Mesenchymal stem cell (in vitro differentiated cells and primary cell): ENCODE data around the gene PRRC1.

ENCODE experiments used
- DNase-seq: peaks from one replicate; pipeline ENCODE4 v3.0.0-alpha.2; 2013
- H2AFZ ChIP-seq: one replicate; pipeline ENCODE4 v1.6.1; 2013; ENCODE audit warnings: low read depth, mild to moderate bottlenecking, control low read depth, inconsistent platforms, low read length, moderate library complexity
- H2AK5ac ChIP-seq: 2 replicates; pipeline ENCODE4 v1.6.1; 2013; ENCODE audit warnings: low read length, moderate library complexity, mild to moderate bottlenecking, inconsistent platforms; ENCODE audit not compliant: severe bottlenecking
- H2BK120ac ChIP-seq: one replicate; pipeline ENCODE4 v1.6.1; 2013; ENCODE audit warnings: low read depth, mild to moderate bottlenecking, inconsistent platforms, low read length, moderate library complexity
- H2BK12ac ChIP-seq, 2 experiments: one replicate each; pipeline ENCODE4 v1.6.1; 2013; ENCODE audit warnings: inconsistent platforms in 2 of 2, low read length in 2 of 2, mild to moderate bottlenecking in 2 of 2, moderate library complexity in 2 of 2, control low read depth in 1 of 2
- H2BK15ac ChIP-seq: one replicate; pipeline ENCODE4 v1.6.1; 2013; ENCODE audit warnings: mild to moderate bottlenecking, low read depth, inconsistent platforms; ENCODE audit not compliant: poor library complexity, severe bottlenecking
- H2BK5ac ChIP-seq: 2 replicates; pipeline ENCODE4 v1.6.1; 2013; ENCODE audit warnings: low read depth, mild to moderate bottlenecking, low read length, control low read depth, inconsistent platforms; ENCODE audit not compliant: poor library complexity, severe bottlenecking
- H3K14ac ChIP-seq, 2 experiments: one replicate each; pipeline ENCODE4 v1.6.1; 2013; ENCODE audit warnings: inconsistent platforms in 2 of 2, low read length in 2 of 2, control low read depth in 1 of 2, mild to moderate bottlenecking in 1 of 2, moderate library complexity in 1 of 2
- H3K18ac ChIP-seq, 2 experiments: one replicate each; pipeline ENCODE4 v1.6.1; 2013; ENCODE audit warnings: inconsistent platforms in 2 of 2, low read length in 2 of 2, control low read depth in 1 of 2, low read depth in 1 of 2, mild to moderate bottlenecking in 1 of 2
- H3K23ac ChIP-seq, 2 experiments: one replicate each; pipeline ENCODE4 v1.6.1; 2013; ENCODE audit warnings: inconsistent platforms in 2 of 2, low read length in 2 of 2, mild to moderate bottlenecking in 2 of 2, moderate library complexity in 2 of 2, control low read depth in 1 of 2
- H3K27ac ChIP-seq: 2 replicates; pipeline ENCODE4 v1.5.1; 2013; ENCODE audit warnings: mild to moderate bottlenecking, moderate library complexity, low read length, control low read depth, inconsistent platforms; ENCODE audit not compliant: poor library complexity, severe bottlenecking
- H3K27me3 ChIP-seq, 2 experiments: 2 replicates each; pipeline versions ENCODE4 v1.6.1 to v1.7.0; 2013; ENCODE audit warnings: low read length in 2 of 2, mild to moderate bottlenecking in 2 of 2, moderate library complexity in 2 of 2, control low read depth in 1 of 2, inconsistent platforms in 1 of 2; ENCODE audit not compliant: control insufficient read depth in 1 of 2, insufficient read depth in 1 of 2
- H3K36me3 ChIP-seq, 2 experiments: 2 replicates each; pipeline versions ENCODE4 v1.6.1 to v1.7.0; 2013; ENCODE audit warnings: low read length in 2 of 2, control low read depth in 1 of 2, inconsistent platforms in 1 of 2, low read depth in 1 of 2, mild to moderate bottlenecking in 1 of 2; ENCODE audit not compliant: insufficient read depth in 2 of 2, control insufficient read depth in 1 of 2
- H3K4ac ChIP-seq, 2 experiments: one replicate each; pipeline ENCODE4 v1.6.1; 2013; ENCODE audit warnings: inconsistent platforms in 2 of 2, low read length in 2 of 2, mild to moderate bottlenecking in 2 of 2, moderate library complexity in 2 of 2, control low read depth in 1 of 2, low read depth in 1 of 2
- H3K4me1 ChIP-seq: 2 replicates; pipeline ENCODE4 v1.6.1; 2013; ENCODE audit warnings: low read depth, low read length, control low read depth; ENCODE audit not compliant: control insufficient read depth, insufficient read depth
- H3K4me2 ChIP-seq: 2 replicates; pipeline ENCODE4 v1.6.1; 2013; ENCODE audit warnings: low read length, mild to moderate bottlenecking, inconsistent platforms; ENCODE audit not compliant: poor library complexity, severe bottlenecking
- H3K4me3 ChIP-seq, 2 experiments: 2 replicates each; pipeline versions ENCODE4 v1.5.1 to v1.7.0; 2013; ENCODE audit warnings: low read length in 2 of 2, mild to moderate bottlenecking in 2 of 2, control low read depth in 1 of 2, low read depth in 1 of 2; ENCODE audit not compliant: insufficient read depth in 1 of 2
- H3K79me1 ChIP-seq: replicated peaks from 2 replicates; pipeline ENCODE4 v1.6.1; 2013; ENCODE audit warnings: mild to moderate bottlenecking, control low read depth, low read length, inconsistent platforms; ENCODE audit not compliant: poor library complexity, severe bottlenecking
- H3K9ac ChIP-seq: 2 replicates; pipeline ENCODE4 v1.7.0; 2013; ENCODE audit warnings: mild to moderate bottlenecking, low read length, moderate library complexity
- H3K9me3 ChIP-seq: 2 replicates; pipeline ENCODE4 v1.7.0; 2013; ENCODE audit warnings: mild to moderate bottlenecking, low read length; ENCODE audit not compliant: control insufficient read depth
- H4K8ac ChIP-seq: one replicate; pipeline ENCODE4 v1.6.1; 2013; ENCODE audit warnings: inconsistent platforms, mild to moderate bottlenecking, low read length, moderate library complexity
- H4K91ac ChIP-seq: one replicate; pipeline ENCODE4 v1.6.1; 2013; ENCODE audit warnings: mild to moderate bottlenecking, low read length, inconsistent platforms
- WGBS: methylation state at CpG from one replicate; pipeline ENCODE4 v1.1.7; 2013; ENCODE audit warnings: mixed read lengths; 5-methylcytosine and 5-hydroxymethylcytosine counted together

Gene PRRC1

GRCh38 chr5:127599320-127599719, 81.9 kb downstream of the PRRC1 start:
- Histone ChIP-seq H2BK5ac (no peak overlapping the region), H2BK15ac (no peak overlapping the region), H4K8ac (no peak overlapping the region), H2BK12ac (no peak overlapping the region), H3K4ac (no peak overlapping the region), H3K4me1 (no peaks in the 10 kb centered on the region), H3K36me3 (no peaks in the 10 kb centered on the region), H3K27me3 (peaks cover 0 to 3% of the 10 kb centered on the region in 2 experiments), H4K91ac (no peak overlapping the region), H3K18ac (no peak overlapping the region), H3K9ac (no peak overlapping the region), H2BK120ac (no peak overlapping the region), H3K79me1 (no peaks in the 10 kb centered on the region), H2AFZ (no peak overlapping the region), H3K9me3 (no peaks in the 10 kb centered on the region), H3K23ac (no peak overlapping the region), H2AK5ac (no peak overlapping the region), H3K14ac (no peak overlapping the region), H3K4me3 (no peak overlapping the region), H3K4me2 (no peak overlapping the region), H3K27ac (no peak overlapping the region)
- no peak for DNase-seq
- WGBS = 83% methylated on average over 3 of the region's 3 CpGs

DNA sequence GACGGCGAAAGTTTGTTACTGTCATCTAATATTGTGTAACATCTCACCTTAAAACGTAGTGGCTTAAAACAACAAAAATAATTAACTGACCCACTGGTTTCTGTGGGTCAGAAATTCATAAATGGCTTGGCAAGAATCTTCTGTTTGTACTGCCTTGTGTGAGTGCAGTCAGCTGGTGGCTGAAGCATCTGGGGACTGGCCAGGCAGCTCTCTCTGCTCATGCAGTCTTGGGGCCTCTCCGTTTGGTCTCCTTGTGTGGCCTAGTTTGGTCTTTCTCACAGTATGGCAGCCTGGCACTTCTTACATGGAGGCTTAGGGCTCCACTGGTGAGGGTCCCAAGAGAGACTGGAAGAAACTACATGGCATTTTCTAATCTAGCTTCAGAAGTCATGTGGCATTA, 82.4 kb downstream of the PRRC1 start:
- Histone ChIP-seq H4K91ac (no peak overlapping the region), H3K23ac (no peak overlapping the region), H3K27me3 (peaks cover 0 to 3% of the 10 kb centered on the region in 2 experiments), H3K9me3 (no peaks in the 10 kb centered on the region), H2BK120ac (no peak overlapping the region), H3K9ac (no peak overlapping the region), H3K4me3 (no peak overlapping the region), H3K36me3 (no peaks in the 10 kb centered on the region), H4K8ac (no peak overlapping the region), H2BK12ac (no peak overlapping the region), H2BK15ac (no peak overlapping the region), H3K18ac (no peak overlapping the region), H3K27ac (no peak overlapping the region), H2AK5ac (no peak overlapping the region), H3K79me1 (no peaks in the 10 kb centered on the region), H3K4ac (no peak overlapping the region), H2BK5ac (no peak overlapping the region), H3K4me2 (no peak overlapping the region), H2AFZ (no peak overlapping the region), H3K14ac (no peak overlapping the region), H3K4me1 (no peaks in the 10 kb centered on the region)
- no peak for DNase-seq
- 96% methylated on average over 3 of the region's 4 CpGs for WGBS

- Histone ChIP-seq H4K8ac (no peak overlapping the region), H2BK5ac (no peak overlapping the region), H3K4me1 (no peaks in the 10 kb centered on the region), H3K27ac (no peak overlapping the region), H3K36me3 (no peaks in the 10 kb centered on the region), H3K18ac (no peak overlapping the region), H2BK15ac (no peak overlapping the region), H2AK5ac (no peak overlapping the region), H2BK12ac (no peak overlapping the region), H2AFZ (no peak overlapping the region), H3K4ac (no peak overlapping the region), H3K79me1 (no peaks in the 10 kb centered on the region), H3K23ac (no peak overlapping the region), H3K9me3 (no peaks in the 10 kb centered on the region), H3K4me2 (no peak overlapping the region), H3K4me3 (no peak overlapping the region), H4K91ac (no peak overlapping the region), H3K27me3 (peaks cover 0 to 3% of the 10 kb centered on the region in 2 experiments), H3K14ac (no peak overlapping the region), H2BK120ac (no peak overlapping the region), H3K9ac (no peak overlapping the region)
- DNase-seq = no peak
- no CpG with 5 or more reads among the region's 1 CpG for WGBS
Measured at GRCh38 chr5:127601111-127601510, 83.7 kb downstream of the PRRC1 start.

- no peak overlapping the region for H2BK12ac ChIP-seq
- H3K4me1 ChIP-seq = no peaks in the 10 kb centered on the region
- no peak overlapping the region for H3K4ac ChIP-seq
- no peak overlapping the region for H2AFZ ChIP-seq
- no peaks in the 10 kb centered on the region for H3K79me1 ChIP-seq
- no peak overlapping the region for H3K27ac ChIP-seq
- H3K14ac ChIP-seq = no peak overlapping the region
- no peaks in the 10 kb centered on the region for H3K9me3 ChIP-seq
- no peak overlapping the region for H2BK5ac ChIP-seq
- H3K18ac ChIP-seq = no peak overlapping the region
- no peak overlapping the region for H2AK5ac ChIP-seq
- no peak overlapping the region for H4K91ac ChIP-seq
- 100% methylated on average over 1 of the region's 4 CpGs for WGBS
- H3K4me2 ChIP-seq = no peak overlapping the region
- H3K23ac ChIP-seq = no peak overlapping the region
- DNase-seq = no peak
- H3K27me3 ChIP-seq = no peaks in the 10 kb centered on the region
- no peak overlapping the region for H4K8ac ChIP-seq
- no peak overlapping the region for H2BK15ac ChIP-seq
- H3K9ac ChIP-seq = no peak overlapping the region
- no peak overlapping the region for H3K4me3 ChIP-seq
- H2BK120ac ChIP-seq = no peak overlapping the region
- H3K36me3 ChIP-seq = no peaks in the 10 kb centered on the region
Measured at GRCh38 chr5:127601601-127602000, 84.2 kb downstream of the PRRC1 start.
